ENCODE measurements around the gene DOCK9. TPM values are rescaled to one million over a fixed set of nuclear protein-coding genes. Genes with fewer than 3 reads are reported as not detected.

The DOCK9 gene
- total and polyA plus RNA-seq, 2 experiments from 2014 or later: 8.5 to 57.7 TPM

GRCh38 chr13:98776644-98777043 lies 201.2 kb downstream of the DOCK9 start:
- peaks cover 11% of the 10 kb centered on the region; the same call in 2 of the 3 replicates for H3K4me1 Mint-ChIP-seq
- DNase-seq (ENCODE audit: low spot score): no peak
- H3K4me3 ChIP-seq: no peak overlapping the region
- peaks cover 7% of the 10 kb centered on the region for H3K4me1 ChIP-seq (ENCODE audit: insufficient read depth)
- H3F3A ChIP-seq (replicated peaks; ENCODE audit: low read depth): no peaks in the 10 kb centered on the region
- no peak overlapping the region for H3K4me3 Mint-ChIP-seq
- no peaks in the 10 kb centered on the region for H3K27me3 ChIP-seq (ENCODE audit: insufficient read depth)
- TF ChIP-seq POLR2AphosphoS5 (IDR thresholded peaks at IDR 0.05; ENCODE audit: low read depth) (no peak), JUNB (IDR thresholded peaks at IDR 0.05; ENCODE audit: unreplicated experiment) (no peak), REST (IDR thresholded peaks at IDR 0.05; ENCODE audit: unreplicated experiment) (no peak), EZH2phosphoT487 (IDR thresholded peaks at IDR 0.05; ENCODE audit: unreplicated experiment) (no peak), ZNF331 (CRISPR knock-in tag; IDR thresholded peaks at IDR 0.05; ENCODE audit: low read depth) (no peak), CTCF (conservative IDR thresholded peaks at IDR 0.05; ENCODE audit: low read depth in 2 of 2) (no peak), CREB1 (CRISPR knock-in tag; IDR thresholded peaks at IDR 0.05; ENCODE audit: low read depth) (no peak), ETS1 (IDR thresholded peaks at IDR 0.05) (no peak), STAT1 (IDR thresholded peaks at IDR 0.05; ENCODE audit: unreplicated experiment) (no peak), ZNF114 (CRISPR knock-in tag; IDR thresholded peaks at IDR 0.05) (no peak), ZNF462 (CRISPR knock-in tag; IDR thresholded peaks at IDR 0.05) (no peak), EZH2 (IDR thresholded peaks at IDR 0.05; ENCODE audit: low read depth, unreplicated experiment) (no peak), NANOG (IDR thresholded peaks at IDR 0.05; ENCODE audit: borderline replicate concordance) (no peak)
- peaks cover 8% of the 10 kb centered on the region for H3K9me2 ChIP-seq (ENCODE audit: insufficient read depth)
- ATAC-seq: no peak
- peaks cover 10% of the 10 kb centered on the region for H3K27me3 Mint-ChIP-seq (ENCODE audit: insufficient read depth, low read depth, poor library complexity)
- H2AFZ ChIP-seq: no peak overlapping the region
- no peak overlapping the region for H3K4me2 ChIP-seq
- H4K20me1 ChIP-seq (replicated peaks; ENCODE audit: insufficient read depth): no peaks in the 10 kb centered on the region
- no peaks in the 10 kb centered on the region for H3K36me3 ChIP-seq (ENCODE audit: insufficient read depth)
- H3K27ac Mint-ChIP-seq: no peak overlapping the region
- no peaks in the 10 kb centered on the region for H3K9me3 Mint-ChIP-seq
- no peak overlapping the region for H3K27ac ChIP-seq (ENCODE audit: low read depth)
- H3K36me3 Mint-ChIP-seq (ENCODE audit: low read depth): peaks cover 3% of the 10 kb centered on the region; the same call in 1 of the 3 replicates
- no peaks in the 10 kb centered on the region for H3K79me2 ChIP-seq (replicated peaks; ENCODE audit: insufficient read depth)
